Measurements from ENCODE around the gene MAN1C1.
"Not testable (repeated sequence)": the region's sequence is repeated elsewhere in the genome, so short reads cannot be mapped to it uniquely, and the experiment has no call there.

MAN1C1 gene

GRCh38 chr1:25653558-25653957 is 37.0 kb downstream of the MAN1C1 start:
- Histone ChIP-seq H3K4me1 (ENCODE audit: control insufficient read depth, insufficient read depth, low read length) (no peaks in the 10 kb centered on the region), H3K27me3 (ENCODE audit: control insufficient read depth, insufficient read depth, low read length) (peaks cover 69% of the 10 kb centered on the region), H3K36me3 (ENCODE audit: insufficient read depth, low read length) (no peaks in the 10 kb centered on the region)

DNA sequence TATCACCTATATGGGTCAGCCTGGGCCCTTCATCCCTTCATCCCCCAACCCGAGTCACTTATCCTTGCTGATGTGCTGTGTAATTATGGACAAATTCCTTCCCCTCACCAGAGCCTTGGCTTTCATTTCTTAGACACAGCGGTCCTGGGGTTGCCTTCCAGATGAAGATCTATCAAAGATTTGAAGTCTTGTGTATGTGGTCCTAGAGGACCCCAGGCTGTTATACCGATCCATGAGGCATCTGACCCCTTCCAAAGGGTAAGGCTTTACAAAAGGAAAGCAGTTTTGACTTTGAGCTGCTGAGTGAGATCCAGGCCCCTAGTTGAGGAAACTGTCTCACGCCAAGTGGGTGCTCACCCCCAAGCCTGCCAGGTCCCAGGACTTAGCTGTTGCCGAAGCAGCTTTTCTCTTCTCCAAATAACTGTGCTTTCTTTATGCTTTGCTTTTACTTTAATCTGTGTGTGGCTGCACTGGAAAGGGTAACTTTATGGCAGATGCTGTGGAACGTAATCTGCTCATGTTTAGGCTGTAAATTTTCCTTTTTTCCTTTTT is 37.6 kb downstream of the MAN1C1 start:
- no peaks in the 10 kb centered on the region for H3K9me3 ChIP-seq (replicated peaks; ENCODE audit: low read length)
- no peak overlapping the region for H3K4me3 ChIP-seq (ENCODE audit: low read length)
- H3K4me1 ChIP-seq (ENCODE audit: control insufficient read depth, insufficient read depth, low read length), result no peaks in the 10 kb centered on the region
- no peak overlapping the region for H3K9ac ChIP-seq (ENCODE audit: low read depth, low read length)
- peaks cover 69% of the 10 kb centered on the region for H3K27me3 ChIP-seq (ENCODE audit: control insufficient read depth, insufficient read depth, low read length)
- no peaks in the 10 kb centered on the region for H3K36me3 ChIP-seq (ENCODE audit: insufficient read depth, low read length)
- no peak overlapping the region for H3K4me2 ChIP-seq (ENCODE audit: low read length)

More at GRCh38 chr1:25653558-25653957, 37.0 kb downstream of the MAN1C1 start:
- Histone ChIP-seq H3K4me2 (ENCODE audit: low read length) (no peak overlapping the region), H3K9me3 (replicated peaks; ENCODE audit: low read length) (no peaks in the 10 kb centered on the region), H3K9ac (ENCODE audit: low read depth, low read length) (no peak overlapping the region), H3K4me3 (ENCODE audit: low read length) (no peak overlapping the region)

GRCh38 chr1:25657121-25657882 is 40.7 kb downstream of the MAN1C1 start:
- H3K4me3 ChIP-seq (ENCODE audit: low read length), result no peak overlapping the region
- H3K36me3 ChIP-seq (ENCODE audit: insufficient read depth, low read length), result no peaks in the 10 kb centered on the region
- peaks cover 49% of the 10 kb centered on the region for H3K27me3 ChIP-seq (ENCODE audit: control insufficient read depth, insufficient read depth, low read length)
- no peaks in the 10 kb centered on the region for H3K4me1 ChIP-seq (ENCODE audit: control insufficient read depth, insufficient read depth, low read length)
- H3K4me2 ChIP-seq (ENCODE audit: low read length), result no peak overlapping the region
- H3K9ac ChIP-seq (ENCODE audit: low read depth, low read length), result no peak overlapping the region
- no peaks in the 10 kb centered on the region for H3K9me3 ChIP-seq (replicated peaks; ENCODE audit: low read length)

DNA sequence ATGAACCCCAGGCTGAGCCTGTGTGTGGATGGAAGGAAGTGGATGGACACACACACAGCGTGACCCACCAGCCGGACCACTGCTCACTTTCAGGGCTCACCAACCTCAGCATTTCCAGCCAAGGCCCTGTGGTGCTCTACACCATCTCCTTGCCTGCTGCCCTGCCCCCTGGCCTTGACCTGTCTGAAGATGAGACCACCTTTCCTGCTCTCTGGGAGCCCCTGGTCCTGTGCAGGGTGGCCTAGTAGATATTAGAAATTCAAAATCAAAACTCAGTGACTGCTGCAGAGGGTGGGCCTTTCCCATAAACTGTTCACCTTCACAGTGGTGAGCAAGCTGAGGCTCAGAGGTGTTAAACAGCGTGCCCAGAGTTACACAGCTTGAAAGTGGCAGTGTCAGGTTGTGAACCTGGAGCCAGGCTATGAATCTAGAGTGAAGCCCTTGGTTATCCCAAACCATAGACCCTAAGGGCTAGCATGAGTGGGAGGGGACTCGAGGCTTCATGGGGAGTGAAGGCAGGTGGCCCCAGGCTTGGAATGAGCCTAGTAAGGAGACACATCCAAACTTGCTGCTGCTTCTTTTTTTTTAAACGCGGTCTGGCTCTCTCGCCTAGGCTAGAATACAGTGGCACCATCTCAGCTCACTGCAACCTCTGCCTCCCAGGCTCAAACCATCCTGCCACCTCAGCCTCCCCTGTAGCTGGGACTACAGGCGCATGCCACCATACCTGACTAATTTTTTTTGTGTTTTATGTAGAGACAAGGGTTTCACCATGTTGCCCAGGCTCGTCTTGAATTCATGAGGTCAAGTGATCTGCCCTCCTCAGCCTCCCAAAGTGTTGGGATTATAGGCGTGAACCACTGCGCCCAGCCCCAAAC is 41.5 kb downstream of the MAN1C1 start:
- no peak overlapping the region for H3K9ac ChIP-seq (ENCODE audit: low read depth, low read length)
- no peak overlapping the region for H3K4me2 ChIP-seq (ENCODE audit: low read length)
- no peaks in the 10 kb centered on the region for H3K36me3 ChIP-seq (ENCODE audit: insufficient read depth, low read length)
- no peak overlapping the region for H3K4me3 ChIP-seq (ENCODE audit: low read length)
- no peaks in the 10 kb centered on the region for H3K9me3 ChIP-seq (replicated peaks; ENCODE audit: low read length)
- peaks cover 50% of the 10 kb centered on the region for H3K27me3 ChIP-seq (ENCODE audit: control insufficient read depth, insufficient read depth, low read length)
- no peaks in the 10 kb centered on the region for H3K4me1 ChIP-seq (ENCODE audit: control insufficient read depth, insufficient read depth, low read length)

- Histone ChIP-seq H3K9ac (ENCODE audit: low read depth, low read length) (no peak overlapping the region), H3K36me3 (ENCODE audit: insufficient read depth, low read length) (no peaks in the 10 kb centered on the region), H3K4me2 (ENCODE audit: low read length) (no peak overlapping the region), H3K4me1 (ENCODE audit: control insufficient read depth, insufficient read depth, low read length) (no peaks in the 10 kb centered on the region), H3K4me3 (ENCODE audit: low read length) (no peak overlapping the region), H3K27me3 (ENCODE audit: control insufficient read depth, insufficient read depth, low read length) (peaks cover 50% of the 10 kb centered on the region), H3K9me3 (replicated peaks; ENCODE audit: low read length) (no peaks in the 10 kb centered on the region)
Measured at GRCh38 chr1:25658791-25659431, 42.3 kb downstream of the MAN1C1 start.

DNA sequence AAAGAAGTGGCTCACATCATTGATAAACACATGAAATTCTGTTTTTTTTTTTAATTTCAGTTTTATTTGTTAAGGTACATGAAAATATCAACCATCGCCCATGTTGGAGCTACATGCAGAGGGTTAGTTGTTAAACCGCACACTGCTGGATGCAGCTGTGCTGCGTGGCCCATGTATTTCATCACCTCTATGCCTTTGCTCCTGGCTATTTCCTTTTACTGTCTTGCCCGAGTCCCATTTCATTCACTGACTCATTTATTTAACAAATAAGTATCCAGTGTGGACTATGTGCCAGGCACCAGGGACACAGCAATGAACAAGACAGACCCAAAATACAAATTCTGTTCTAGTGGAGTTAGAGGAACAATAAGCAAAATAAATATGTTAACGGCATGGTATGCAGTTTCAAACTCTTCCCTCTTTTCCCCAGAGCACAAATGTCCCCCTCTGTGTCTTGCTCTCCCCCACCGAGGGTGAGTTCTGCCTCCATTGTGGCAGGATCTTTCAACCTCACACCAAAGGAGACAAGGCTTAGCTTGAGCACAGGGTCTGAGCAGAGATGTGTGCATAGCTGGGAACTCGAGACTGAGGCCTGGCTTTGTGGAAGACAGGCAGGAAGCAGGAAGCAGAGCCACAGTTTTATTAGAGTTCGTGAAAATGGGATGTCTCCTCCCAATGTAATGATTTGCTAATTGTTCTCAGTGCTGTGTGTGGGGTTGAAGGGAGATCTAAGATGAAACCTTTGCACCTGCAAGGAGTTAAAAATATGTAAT is 44.6 kb downstream of the MAN1C1 start:
- Histone ChIP-seq H3K4me3 (ENCODE audit: low read length) (no peak overlapping the region), H3K36me3 (ENCODE audit: insufficient read depth, low read length) (no peaks in the 10 kb centered on the region), H3K9ac (ENCODE audit: low read depth, low read length) (no peak overlapping the region), H3K4me1 (ENCODE audit: control insufficient read depth, insufficient read depth, low read length) (no peaks in the 10 kb centered on the region), H3K9me3 (replicated peaks; ENCODE audit: low read length) (no peaks in the 10 kb centered on the region), H3K4me2 (ENCODE audit: low read length) (no peak overlapping the region), H3K27me3 (ENCODE audit: control insufficient read depth, insufficient read depth, low read length) (peaks cover 54% of the 10 kb centered on the region)

DNA sequence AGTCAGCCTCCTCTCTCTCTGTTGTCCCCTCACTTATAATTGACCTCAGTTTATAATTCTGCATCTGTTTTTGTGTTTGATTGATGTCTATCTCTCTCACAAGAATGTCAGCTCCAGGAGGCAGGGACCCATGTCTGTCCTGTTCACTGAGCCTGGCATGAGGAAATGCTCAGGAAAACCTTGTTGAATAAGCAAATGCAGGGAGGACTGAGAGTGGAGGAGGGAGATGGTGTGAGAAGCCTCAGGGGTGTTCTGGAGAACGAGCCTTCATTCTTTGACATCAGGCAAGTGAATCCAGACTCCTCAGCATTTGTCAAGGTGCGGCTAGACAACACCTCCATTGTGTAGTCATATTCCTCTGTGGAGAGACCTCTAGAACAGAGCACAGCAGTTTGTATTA is 45.5 kb downstream of the MAN1C1 start:
- no peaks in the 10 kb centered on the region for H3K4me1 ChIP-seq (ENCODE audit: control insufficient read depth, insufficient read depth, low read length)
- no peak overlapping the region for H3K9ac ChIP-seq (ENCODE audit: low read depth, low read length)
- no peaks in the 10 kb centered on the region for H3K9me3 ChIP-seq (replicated peaks; ENCODE audit: low read length)
- H3K4me2 ChIP-seq (ENCODE audit: low read length), result no peak overlapping the region
- H3K36me3 ChIP-seq (ENCODE audit: insufficient read depth, low read length), result no peaks in the 10 kb centered on the region
- no peak overlapping the region for H3K4me3 ChIP-seq (ENCODE audit: low read length)
- H3K27me3 ChIP-seq (ENCODE audit: control insufficient read depth, insufficient read depth, low read length), result peaks cover 59% of the 10 kb centered on the region

DNA sequence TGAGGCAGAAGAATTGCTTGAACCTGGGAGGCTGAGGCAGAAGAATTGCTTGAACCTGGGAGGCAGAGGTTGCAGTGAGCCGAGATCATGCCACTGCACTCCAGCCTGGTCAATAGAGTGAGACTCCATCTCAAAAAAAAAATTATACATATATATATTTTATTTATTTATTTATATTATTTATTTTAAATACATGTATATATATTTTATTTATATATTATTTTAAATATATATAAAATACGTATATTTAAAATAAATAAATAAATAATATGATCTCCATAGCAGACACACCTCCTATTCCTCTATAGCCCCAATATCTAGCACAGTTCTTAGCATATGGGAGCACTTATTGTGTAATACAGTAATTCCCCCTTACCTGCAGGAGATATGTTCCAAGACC is 46.4 kb downstream of the MAN1C1 start:
- H3K9me3 ChIP-seq (replicated peaks; ENCODE audit: low read length); H3K4me1 ChIP-seq (ENCODE audit: control insufficient read depth, insufficient read depth, low read length); H3K4me3 ChIP-seq (ENCODE audit: low read length); H3K9ac ChIP-seq (ENCODE audit: low read depth, low read length); H3K4me2 ChIP-seq (ENCODE audit: low read length); H3K36me3 ChIP-seq (ENCODE audit: insufficient read depth, low read length): not testable (repeated sequence)
- peaks cover 59% of the 10 kb centered on the region for H3K27me3 ChIP-seq (ENCODE audit: control insufficient read depth, insufficient read depth, low read length)

DNA sequence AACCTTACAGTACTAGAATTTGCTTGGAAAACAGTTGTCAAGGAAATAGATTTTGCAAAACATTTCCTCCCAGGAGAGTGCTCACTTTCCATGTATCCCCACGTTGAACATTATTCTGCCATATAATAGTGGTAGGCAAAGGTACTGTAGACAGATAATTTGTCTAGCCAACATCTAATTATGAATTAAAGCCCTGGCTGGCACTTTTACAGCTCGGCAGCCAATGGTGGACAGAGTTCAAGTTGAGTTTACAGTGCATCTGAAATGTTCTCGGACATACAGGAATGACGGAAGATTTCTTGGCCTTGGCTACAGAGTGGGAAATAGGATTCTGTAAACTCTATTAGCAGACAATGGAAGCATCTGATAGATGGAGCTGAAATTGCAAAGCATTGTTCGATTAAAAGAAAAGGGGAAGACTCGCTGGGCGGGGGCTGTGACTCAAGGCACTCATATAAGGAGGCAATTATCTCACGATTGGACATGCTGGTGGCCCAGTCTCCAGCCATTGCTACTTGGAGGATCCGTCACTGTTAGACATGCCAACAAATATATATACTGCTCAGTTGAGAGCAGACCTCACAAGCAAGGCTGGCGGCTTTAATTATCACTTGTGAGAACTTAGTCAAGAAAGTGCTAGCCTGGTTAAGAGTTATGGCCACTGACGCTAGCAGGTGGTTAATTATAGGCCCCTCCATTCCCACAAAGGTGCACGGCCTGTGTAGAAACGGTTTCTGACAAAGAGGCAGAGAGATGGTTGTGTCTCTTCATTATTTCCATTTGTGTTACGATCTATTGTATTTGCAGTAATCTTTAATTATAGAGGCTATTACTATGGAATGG is 48.0 kb downstream of the MAN1C1 start:
- no peak overlapping the region for H3K4me3 ChIP-seq (ENCODE audit: low read length)
- no peak overlapping the region for H3K4me2 ChIP-seq (ENCODE audit: low read length)
- peaks cover 51% of the 10 kb centered on the region for H3K27me3 ChIP-seq (ENCODE audit: control insufficient read depth, insufficient read depth, low read length)
- H3K36me3 ChIP-seq (ENCODE audit: insufficient read depth, low read length), result no peaks in the 10 kb centered on the region
- no peaks in the 10 kb centered on the region for H3K9me3 ChIP-seq (replicated peaks; ENCODE audit: low read length)
- H3K9ac ChIP-seq (ENCODE audit: low read depth, low read length), result no peak overlapping the region
- H3K4me1 ChIP-seq (ENCODE audit: control insufficient read depth, insufficient read depth, low read length), result no peaks in the 10 kb centered on the region

DNA sequence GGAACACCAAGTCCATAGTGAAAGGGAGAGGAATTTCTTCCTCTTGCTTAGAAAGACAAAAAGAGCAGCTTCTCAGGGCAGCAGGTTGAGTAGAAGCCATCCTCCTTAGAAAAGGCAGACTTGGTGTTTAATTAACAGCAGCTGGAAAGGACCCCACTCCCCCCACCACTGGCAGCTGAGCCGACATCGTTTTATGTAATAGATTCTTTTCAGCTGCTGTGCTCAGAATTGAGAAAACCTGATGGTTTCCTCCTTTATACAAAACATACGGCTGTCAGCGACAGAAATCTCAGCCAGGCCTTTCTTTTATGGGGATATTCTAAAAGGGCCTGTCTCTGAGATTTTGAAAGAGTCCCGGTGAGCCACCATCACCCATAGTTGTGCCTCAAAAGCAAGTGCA is 49.9 kb downstream of the MAN1C1 start:
- Histone ChIP-seq H3K27me3 (ENCODE audit: control insufficient read depth, insufficient read depth, low read length) (peaks cover 65% of the 10 kb centered on the region), H3K9ac (ENCODE audit: low read depth, low read length) (no peak overlapping the region), H3K4me1 (ENCODE audit: control insufficient read depth, insufficient read depth, low read length) (no peaks in the 10 kb centered on the region), H3K4me2 (ENCODE audit: low read length) (no peak overlapping the region), H3K4me3 (ENCODE audit: low read length) (no peak overlapping the region), H3K36me3 (ENCODE audit: insufficient read depth, low read length) (no peaks in the 10 kb centered on the region), H3K9me3 (replicated peaks; ENCODE audit: low read length) (no peaks in the 10 kb centered on the region)
